Activated naive CD4-positive, alpha-beta T cell (primary cell): Measurements from ENCODE around the gene ABCC8.
A peak's percentile ranks its signal among the peaks of the same experiment; 100 is the strongest.

ENCODE experiments used
- DNase-seq, 4 experiments: peaks; one replicate each; lab custom pipeline; 2025; lab: John Stamatoyannopoulos, UW

The ABCC8 gene

GRCh38 chr11:17403980-17404759 lies 72.5 kb downstream of the ABCC8 start:
- DNase-seq = no peak

DNA sequence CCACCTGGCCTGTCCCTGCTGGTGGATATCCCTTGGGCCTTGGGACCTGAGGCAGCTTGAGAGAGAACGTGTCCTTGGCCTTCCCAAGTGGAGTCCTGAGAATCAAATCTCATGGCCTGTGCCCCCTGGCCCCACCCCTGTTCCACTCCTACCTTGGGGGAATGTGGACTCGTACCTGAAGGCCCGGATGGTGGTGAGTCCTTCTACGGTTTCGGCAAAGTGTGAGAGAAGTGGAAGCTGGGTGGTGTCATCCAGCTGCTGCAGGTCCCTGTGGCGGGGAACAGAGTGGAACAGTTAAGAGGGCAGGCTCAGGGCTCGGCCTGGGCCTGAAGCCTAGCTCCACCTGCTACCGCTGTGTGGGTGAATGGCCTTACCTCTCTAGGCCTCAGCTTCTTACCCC lies 74.2 kb downstream of the ABCC8 start:
- no peak for DNase-seq

GRCh38 chr11:17401841-17402240 lies 74.8 kb downstream of the ABCC8 start:
- DNase-seq = no peak

- no peak for DNase-seq
These were observed 75.3 kb downstream of the ABCC8 start for GRCh38 chr11:17401316-17401715.

- no peak for DNase-seq
These were observed 76.4 kb downstream of the ABCC8 start for GRCh38 chr11:17400048-17400775.

- no peak for DNase-seq
These were observed 77.4 kb downstream of the ABCC8 start for GRCh38 chr11:17399236-17399635.

DNA sequence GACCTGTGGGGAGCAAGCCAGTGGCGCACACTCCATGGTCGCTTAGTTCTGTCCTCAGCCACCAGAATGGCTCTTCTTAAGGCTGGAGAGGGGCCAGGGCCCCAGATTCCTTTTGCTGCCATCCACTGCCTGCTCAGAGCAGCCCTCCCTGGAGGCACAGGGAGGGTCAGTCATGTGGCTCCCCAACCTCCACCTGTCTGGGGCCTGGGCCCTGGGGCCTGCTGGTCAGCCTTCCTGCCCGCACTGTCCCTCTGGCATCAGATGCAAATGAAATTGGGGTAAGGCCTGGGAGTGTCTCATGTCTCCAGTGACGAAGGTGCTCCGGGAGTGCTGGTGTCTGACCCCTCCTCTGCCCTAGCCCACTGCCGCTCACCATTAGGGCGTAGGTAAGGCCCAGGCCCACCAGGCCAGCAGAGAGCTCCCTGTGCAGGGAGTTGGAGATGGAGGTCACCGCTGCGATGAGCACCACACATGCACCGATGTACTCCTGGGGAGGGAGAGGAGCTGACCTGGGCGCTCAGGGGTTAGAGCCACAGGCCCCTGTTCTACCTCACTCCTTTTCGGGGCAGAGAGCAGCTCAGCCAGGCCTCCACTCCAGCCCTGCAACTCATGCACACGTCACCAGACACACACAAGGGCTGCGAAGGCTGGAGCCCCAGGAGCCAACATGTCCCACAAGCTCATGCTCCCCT lies 79.2 kb downstream of the ABCC8 start:
- no peak for DNase-seq

- no peak for DNase-seq
These were observed 79.9 kb downstream of the ABCC8 start for GRCh38 chr11:17396598-17397310.

- DNase-seq = no peak
These were observed 80.7 kb downstream of the ABCC8 start for GRCh38 chr11:17395978-17396377.

DNA sequence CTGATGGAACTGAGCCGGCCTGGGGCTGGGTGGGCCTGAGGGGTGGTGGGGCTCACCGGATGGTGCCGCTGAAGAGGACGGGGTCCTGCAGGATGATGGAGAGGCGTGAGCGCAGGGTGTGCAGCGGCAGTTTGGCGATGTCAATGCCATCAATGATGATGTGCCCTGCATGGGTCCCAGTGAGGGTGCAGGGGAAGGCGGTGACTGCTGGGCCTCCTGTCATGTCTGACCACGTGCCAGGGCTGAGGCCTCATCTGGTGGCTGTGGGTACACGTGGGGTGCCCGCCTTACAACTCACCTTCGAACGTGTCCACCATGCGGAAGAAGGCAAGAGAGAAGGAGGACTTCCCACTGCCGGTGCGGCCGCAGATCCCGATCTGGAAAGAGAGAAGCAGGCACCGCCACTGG lies 81.1 kb downstream of the ABCC8 start:
- no peak for DNase-seq

DNA sequence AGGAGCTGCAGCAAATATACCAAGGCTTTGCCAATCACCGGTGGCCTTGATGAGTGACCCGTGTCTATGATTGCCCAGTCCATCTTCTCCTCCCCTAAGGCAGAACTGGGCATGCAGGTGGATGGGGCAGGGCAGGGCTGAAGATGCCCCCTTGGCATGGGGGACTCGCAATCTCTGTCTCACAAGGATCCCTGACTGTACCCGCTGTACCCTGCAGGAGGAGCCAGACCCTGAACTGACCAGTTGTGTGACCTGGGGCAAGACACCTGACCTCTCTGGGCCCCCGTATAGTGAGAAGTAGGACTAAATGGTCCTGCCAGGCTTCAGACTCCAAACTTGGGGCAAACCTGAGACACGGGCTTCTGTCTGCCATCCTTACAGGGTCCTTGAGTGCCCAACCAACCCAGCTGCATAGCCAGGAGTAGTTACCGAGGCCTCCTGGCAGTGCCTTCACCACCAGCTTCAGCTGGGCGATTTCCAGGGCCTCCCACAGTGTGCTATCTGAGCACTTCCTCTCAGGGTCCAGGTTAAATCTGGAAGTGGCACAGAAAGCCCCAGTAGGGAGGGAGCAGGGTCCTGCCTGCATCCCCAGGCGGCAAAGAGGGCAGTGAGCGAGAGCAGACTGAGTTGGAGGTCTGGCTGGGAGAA lies 81.8 kb downstream of the ABCC8 start:
- no peak for DNase-seq

DNA sequence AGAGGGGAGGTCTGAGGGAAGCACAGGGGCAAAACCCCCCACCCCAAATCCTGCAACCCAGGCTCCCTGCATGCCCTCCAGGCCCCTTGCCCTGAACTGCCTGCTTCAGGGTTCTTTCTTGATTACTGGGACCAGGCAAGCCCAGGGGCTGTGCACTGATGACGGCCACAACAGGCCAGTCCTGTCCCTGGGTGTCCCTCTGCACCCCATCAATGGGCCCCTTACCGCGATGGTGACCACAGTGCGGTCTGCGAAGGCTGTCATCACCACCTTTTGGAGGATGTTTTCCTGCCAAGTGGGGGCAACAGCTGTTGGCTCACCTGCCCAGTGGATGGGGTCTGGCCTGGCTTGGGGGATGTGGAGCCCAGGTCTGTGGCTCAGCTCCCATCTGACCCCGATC lies 83.2 kb downstream of the ABCC8 start:
- DNase-seq = no peak

- no peak for DNase-seq
These were observed 83.8 kb downstream of the ABCC8 start for GRCh38 chr11:17392872-17393271.

DNA sequence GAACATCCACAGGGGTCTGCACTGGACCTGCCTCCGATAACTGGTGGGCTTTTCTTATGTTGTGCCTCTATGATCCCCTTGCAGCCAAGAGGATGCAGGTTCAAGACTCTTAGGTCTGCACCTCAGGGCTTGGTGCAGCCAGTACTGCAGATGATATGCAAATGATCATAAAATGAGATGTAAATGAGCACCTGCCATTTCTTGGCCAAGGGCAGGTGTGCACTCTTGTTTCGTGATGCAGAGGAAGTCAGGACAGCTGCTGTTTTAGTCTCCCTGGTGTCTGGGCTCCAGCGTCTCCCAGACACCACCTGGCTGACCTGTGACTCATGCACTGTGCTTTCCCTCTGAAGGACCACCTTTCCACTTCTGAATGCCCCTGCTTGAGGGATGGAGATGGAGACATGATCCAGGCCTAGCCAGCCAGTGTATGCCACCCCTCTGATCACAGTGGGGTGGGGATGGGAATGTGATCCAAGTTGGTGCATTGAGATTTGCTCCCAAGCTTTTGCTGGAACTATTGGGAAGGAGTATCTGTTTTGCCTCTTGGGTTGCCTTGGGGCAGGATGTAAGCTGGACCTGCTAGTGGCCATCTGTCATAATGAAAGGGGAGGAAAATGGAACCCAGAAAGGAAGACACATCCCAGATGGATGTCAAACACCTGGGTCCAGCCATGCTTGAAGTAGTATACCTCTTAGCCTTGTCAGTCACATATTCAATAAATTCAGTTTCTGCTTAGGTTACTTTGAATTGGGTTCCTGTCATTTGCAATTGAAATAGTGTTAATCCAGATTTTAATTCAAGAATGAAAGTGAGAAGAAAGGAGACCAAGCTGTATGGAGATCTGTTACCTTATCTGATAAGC lies 84.9 kb downstream of the ABCC8 start:
- DNase-seq = no peak

GRCh38 chr11:17389957-17390649 lies 86.5 kb downstream of the ABCC8 start:
- no peak for DNase-seq

- peak; percentile 56 to 80 (median 70) for DNase-seq
These were observed 87.3 kb downstream of the ABCC8 start for GRCh38 chr11:17389211-17389956.

- DNase-seq = no peak
These were observed 87.9 kb downstream of the ABCC8 start, which contains the start of gene KCNJ11 for GRCh38 chr11:17388609-17389210. KCNJ11 (minus strand) TSS chr11:17388659; CDS start chr11:17388091, 568 bp downstream.

DNA sequence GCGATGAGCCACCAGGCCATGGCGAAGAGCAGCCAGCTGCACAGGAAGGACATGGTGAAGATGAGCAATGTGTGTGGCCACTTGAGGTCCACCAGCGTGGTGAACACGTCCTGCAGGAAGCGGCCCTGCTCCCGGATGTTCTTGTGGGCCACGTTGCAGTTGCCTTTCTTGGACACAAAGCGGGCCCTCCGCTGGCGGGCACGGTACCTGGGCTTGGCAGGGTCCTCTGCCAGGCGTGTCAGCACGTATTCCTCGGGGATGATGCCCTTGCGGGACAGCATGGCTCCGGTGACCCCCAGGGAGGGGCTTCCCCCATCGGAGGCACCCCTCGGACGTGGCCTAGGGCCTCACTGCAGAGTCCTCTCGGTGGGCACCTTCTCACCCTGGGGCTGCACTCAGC lies 88.8 kb downstream of the ABCC8 start:
- no peak for DNase-seq

GRCh38 chr11:17387254-17387653 lies 89.4 kb downstream of the ABCC8 start:
- no peak for DNase-seq
